Lung microvascular endothelial cell (primary cell): ENCODE results near the gene RUFY3. TPM values are rescaled to one million over a fixed set of nuclear protein-coding genes. Genes with fewer than 3 reads are reported as not detected.
"Not testable (repeated sequence)": the region's sequence is repeated elsewhere in the genome, so short reads cannot be mapped to it uniquely, and the experiment has no call there.

Experiments
- DNase-seq, 2 donors: peaks; one replicate each; pipeline versions ENCODE4 v3.0.0 to v3.0.0-alpha.2; 2010; ENCODE audit warnings: low read depth in 2 of 2
- total RNA-seq: library from RNA; depleted of rRNA; stranded (reverse); fragments of >200 nt; gene quantifications from 2 replicates; pipeline ENCODE4 v1.2.1, GENCODE V29; 2014

The RUFY3 gene
- total RNA-seq, 1 donor from 2014 or later: 30.2 TPM

DNA sequence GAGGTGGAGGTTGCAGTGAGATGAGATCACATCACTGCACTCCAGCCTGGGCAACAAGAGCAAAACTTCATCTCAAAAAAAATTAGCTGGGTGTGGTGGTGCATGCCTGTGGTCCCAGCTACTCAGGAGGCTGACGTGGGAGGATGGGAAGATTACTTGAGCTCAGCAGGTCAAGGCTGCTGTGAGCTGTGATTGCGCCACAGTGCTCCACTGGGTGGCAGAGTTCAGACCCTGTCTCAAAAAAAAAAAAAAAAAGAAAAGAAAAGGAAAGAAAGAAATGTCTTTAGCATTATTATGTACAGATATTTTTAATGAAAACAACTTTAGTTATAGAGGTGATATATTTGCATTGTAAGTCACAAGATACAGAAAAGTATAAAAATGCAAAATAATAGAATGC, 14.2 kb downstream of the RUFY3 start:
- peak; percentile 20 to 50 for DNase-seq

DNA sequence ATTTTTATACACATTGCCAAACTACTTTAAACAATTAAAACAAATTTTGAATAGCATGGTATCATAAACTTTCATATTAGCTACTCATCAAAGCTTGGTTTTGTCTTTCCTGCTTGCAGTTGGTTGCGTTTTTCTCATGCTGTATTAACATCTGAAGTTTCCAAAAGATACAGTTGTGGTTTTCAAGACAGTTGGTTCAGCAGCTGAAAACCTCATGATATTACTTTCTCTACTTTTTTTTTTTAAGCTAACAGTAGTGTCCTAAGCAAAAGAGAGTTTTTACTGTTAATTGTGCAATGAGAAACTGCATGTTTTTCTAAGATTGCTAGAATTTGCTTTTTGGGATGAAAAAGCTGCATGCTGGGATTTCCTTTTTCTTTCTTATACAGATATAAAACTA, 15.2 kb downstream of the RUFY3 start:
- DNase-seq: no peak

DNA sequence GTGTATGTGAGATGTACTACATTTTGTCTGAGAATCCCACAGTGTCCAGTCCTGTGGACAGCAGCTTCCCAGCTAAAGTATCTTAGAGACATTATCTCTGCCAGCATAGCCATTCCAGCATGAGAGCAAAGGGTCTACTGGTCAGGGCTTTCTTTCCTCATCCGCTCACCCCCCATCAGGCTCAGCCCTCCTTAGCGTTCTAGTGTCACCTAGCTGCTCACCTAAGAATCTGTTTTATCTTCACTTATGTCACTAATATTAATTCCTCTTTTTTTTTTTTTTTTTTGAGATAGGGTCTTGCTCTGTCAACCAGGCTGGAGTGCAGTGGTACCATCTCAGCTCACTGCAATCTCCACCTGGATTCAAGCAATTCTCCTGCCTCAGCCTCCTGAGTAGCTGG, 15.6 kb downstream of the RUFY3 start:
- no peak for DNase-seq

DNA sequence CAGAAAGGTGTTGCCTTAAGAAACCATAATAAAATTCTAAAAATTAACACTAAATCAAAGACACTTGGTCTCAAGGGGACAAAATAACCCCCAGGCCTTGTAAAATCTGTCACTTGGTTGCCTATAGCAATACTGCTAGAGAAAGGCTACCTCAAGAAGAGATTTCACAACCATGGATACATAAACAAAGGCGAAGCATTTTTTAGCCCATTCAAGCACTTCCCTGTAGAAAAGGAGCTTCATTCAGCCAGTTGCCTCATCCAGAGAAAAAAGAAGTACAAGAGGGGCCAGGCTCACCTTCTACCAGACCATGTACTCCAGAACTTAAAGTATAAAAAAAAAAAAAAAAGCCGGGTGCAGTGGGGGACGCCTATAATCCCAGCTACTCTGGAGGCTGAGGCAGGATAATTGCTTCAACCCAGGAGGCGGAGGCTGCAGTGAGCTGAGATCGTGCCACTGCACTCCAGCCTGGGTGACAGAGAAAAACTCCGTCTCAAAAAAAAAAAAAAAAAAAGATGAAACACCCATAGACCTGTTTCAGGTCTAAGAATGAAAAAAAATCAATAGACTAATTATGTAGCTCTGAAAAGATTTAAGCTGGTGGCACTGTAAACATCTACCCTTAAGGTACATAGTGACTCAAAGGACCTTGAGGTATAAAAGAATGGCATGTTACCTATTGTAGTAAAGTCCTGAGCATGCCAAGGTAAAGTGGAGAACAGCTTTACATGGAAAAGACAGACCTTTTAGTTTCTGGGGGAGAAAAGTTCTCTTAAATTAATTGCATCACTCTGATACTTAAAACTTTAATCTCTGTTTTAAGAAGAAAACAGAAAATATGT, 18.0 kb downstream of the RUFY3 start:
- DNase-seq: no peak

DNA sequence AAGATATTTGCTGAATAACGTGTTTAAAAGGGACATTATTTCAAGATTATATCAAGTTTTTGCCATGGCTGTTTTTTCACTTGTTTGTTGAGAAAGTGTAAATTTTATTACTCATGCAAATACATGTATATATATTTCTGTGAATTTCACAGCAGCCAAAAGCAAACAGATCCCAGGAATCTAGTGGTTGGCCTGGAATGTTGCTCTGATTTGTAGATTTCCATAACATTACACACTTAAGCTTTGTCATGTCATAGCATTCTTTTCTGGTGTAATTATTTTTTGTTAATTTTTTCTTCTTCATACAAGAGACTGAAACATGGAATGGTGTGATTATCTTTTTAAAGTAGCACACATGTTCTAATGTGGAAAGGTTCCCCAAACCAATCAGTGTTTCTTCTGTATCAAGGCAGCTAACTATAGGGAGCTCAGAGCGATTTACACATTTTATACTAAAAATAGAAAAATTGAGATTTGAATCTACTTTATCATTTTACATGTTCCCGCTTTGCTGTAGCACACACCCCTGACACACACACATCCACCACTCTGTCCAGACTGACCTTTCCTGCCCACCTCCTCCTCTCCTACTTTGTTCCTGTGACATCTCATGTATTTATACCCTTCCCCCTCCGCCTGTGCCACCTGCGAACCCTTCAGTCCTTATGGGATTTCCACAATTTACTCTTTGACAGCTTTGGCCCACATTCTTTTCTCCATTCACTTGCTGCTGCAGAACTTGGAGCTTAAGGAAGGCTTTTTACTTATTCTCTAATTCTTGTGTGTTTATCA, 20.3 kb downstream of the RUFY3 start:
- no peak for DNase-seq

DNA sequence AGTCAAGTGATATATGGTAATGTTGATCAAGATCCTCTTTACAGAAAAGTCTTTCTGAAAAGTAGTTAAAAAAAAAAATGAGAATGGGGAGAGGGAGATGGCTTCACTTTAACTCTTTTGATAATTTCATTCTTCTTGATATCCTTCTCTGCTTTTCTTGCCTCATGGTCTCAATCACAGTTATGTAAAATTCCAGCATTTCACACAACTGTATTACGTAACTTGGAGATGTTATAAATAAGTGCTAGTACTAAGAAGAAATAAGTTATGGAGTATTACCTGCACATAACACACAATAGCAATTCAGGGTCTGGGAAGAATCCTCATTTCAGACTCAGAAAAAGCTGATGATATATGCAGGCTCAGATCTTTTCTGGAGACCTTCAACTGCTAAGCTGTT, 22.0 kb downstream of the RUFY3 start:
- no peak for DNase-seq

DNA sequence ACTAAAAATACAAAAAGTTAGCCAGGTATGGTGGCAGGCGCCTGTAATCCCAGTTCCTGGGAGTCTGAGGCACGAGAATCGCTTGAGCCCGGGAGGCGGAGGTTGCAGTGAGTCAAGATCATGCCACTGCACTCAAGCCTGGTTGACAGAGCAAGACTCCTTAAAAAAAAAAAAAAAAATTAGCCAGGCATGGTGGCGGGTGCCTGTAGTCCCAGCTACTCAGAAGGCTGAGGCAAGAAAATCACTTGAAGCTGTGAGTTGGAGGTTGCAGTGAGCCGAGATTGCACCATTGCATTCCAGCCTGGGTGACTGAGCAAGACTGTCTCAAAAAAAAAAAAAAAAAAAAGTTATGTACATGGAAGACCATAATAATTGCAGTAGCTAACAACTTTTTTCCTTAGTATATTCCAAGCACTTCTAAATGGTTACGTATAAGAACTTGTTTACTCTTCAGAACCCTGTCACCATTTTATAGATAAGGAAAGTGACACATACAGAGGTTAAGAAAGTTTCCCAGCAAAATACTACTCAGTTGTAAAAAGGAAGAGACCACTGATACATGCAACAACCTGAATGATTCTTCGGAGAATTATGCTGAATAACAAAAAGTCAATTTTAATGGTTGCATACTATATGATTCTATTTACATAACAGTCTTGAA, 24.5 kb downstream of the RUFY3 start:
- DNase-seq: no peak

DNA sequence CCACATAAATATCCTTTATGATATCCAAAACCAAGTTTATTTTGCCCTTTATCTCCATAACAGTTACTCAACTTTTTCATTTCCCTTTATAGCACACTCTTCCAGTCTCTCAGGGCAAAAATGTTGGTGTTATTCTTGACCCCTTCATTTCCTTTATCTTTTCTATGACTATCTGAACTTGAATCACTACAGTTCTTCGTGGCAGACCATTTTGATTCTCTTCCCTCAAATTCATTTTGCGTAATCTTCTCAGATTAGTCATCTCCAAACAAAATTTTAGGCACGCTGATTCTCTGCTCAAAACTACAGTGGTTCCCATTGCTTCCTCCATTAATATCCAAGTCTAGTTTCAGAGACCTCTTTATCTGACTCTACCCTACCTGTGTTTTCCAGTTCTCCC, 26.1 kb downstream of the RUFY3 start:
- DNase-seq: no peak

DNA sequence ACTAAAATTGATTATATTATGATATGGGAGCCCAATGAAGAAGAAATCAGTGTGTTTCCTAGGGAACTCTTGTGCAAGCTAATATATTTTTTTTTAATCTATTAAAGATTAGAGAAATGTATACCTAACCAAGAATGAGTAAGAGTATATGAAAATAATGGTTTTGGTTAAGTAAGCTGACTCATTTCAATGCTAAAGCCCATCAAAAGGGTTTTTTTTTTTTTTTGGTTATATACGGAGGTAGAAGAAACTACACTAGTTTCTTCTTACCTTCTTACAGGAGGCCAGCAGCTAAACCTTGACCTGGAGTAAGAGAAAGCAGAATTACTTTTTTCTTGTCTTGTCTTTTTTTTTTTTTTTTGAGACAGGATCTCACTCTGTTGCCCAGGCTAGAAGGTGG, 27.5 kb downstream of the RUFY3 start:
- no peak for DNase-seq

DNA sequence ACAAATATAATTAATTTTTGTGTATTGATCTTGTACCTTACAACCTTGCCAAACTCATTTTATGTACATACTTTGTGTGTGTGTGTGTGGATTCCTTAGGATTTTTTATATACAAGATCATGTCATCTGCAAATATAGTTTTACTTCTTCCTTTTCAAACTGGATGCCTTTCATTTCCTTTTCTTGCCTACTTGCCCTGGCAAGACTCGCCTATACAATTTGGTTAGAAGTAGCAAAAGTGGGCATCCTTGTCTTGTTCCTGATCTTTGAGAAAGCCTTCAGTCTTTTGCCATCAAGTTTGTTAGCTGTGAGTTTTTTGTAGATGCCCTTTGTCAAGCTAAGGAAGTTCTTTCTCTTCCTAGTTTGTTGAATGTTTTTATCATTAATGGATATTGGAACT, 30.5 kb downstream of the RUFY3 start:
- DNase-seq: no peak

DNA sequence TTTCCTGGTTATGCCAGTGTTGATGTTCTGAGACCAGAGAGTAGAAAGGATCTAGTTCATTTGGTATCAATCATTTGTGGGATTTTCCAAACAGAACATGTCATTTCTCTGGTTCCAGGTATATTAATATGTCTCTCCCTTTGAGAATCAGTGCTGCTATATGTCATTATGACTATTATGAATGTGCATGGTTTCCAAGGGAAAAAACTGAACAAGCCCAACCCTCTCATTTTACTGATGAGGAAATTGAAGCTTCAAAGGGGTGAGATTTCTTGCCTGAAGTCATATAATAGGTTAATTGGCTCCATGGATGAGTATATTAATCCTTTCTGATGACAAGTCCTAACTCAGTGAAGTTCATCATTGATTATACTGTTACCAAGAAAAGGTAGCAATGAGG, 31.9 kb downstream of the RUFY3 start:
- DNase-seq: no peak

DNA sequence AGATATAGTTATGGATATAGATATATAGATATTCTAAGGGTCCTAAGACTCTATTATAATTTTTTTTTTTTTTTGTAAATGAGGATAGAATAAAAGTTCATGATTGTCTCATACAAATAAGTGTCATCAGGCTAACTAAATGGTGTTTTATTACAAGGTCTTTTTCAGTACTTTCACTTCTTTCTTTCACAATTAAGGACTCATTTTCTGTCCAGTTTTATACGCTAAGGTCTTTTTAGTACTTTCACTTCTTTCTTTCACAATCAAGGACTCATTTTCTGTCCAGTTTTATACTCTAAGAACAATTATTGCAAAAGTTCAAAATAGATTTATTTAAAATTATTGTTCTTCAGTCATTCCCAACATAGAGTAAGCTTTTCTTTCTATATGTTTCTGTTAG, 32.7 kb downstream of the RUFY3 start:
- DNase-seq: no peak

DNA sequence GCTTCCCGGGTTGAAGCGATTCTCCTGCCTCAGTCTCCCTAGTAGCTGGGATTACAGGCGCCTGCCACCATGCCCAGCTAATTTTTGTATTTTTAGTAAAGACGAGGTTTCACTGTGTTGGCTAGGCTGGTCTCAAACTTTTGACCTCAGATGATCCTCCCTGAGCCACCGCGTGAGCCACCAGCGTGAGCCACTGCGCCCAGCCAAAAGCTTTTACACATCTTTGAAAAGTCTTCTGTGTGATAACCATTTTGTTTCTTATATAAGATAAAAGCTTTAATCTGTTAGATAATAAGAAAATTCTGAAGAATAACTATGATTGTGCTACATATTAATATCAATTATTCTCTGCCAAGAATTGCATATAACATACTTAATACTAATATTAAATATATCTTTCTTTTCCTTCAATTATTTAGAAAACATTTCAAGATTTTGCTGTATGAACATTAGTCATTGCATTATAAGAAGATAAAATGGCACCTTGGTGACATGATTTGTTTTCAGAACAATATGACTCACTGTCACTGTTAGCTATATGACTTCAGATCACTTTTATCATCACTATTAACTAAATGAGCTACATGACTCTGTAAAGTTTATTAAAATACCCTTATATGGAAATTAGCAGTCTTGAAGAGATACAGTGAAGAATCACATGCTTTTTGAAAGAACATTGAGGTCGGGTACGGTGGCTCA, 33.4 kb downstream of the RUFY3 start:
- no peak for DNase-seq

DNA sequence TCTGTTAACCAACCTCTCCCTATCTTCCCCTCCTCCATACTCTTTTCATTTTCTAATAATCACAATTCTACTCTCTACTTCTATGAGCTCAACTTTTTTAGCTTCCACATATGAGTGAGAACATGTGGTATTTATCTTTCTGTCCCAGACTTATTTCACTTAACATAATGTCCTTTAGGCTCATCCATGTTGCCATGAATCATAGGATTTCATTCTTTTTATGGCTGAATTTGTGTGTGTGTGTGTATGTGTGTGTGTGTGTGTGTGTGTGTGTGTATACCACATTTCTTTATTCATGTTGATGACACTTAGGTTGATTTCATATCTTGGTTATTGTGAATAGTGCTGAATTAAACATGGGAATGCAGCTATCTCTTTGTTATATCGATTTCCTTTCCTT, 37.4 kb downstream of the RUFY3 start:
- peak in 1 of 2 donors; percentile 20 for DNase-seq

DNA sequence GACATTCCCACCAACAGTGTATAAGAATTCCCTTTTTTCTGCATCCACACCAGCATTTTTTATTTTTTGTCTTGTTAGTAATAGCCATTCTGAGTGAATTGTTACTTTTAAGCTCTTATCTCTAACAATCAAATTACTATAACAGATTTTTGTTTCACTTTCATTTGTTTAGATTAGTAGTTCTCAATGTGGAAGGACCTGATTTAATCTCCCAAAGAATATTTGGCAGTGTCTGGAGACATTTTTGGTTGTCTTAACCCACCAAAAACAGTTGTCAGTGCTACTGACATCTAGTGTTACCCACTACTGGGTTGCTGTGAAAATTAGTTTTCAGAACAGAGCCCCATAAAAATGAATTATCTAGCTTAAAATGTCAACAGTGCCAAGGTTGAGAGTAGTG, 37.9 kb downstream of the RUFY3 start:
- peak in 1 of 2 donors; percentile 22 for DNase-seq

DNA sequence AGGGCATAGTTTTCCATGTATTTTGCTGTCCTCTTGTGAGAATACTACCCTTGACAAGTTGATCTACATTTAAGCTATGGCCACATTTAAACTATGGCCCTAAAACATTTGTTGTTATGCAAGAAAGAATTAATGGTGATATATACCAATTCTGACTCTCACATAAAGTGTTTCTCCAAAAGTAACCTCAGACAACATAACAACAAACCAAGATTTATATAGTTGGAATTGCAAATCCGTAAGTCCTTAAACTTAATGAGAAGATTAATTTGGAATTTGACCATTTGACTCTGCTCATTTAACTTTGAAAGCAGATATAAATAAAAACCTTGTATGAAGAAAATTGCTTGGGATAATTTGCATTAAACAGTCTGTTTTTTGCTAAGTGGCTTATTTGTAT, 38.9 kb downstream of the RUFY3 start:
- no peak for DNase-seq

DNA sequence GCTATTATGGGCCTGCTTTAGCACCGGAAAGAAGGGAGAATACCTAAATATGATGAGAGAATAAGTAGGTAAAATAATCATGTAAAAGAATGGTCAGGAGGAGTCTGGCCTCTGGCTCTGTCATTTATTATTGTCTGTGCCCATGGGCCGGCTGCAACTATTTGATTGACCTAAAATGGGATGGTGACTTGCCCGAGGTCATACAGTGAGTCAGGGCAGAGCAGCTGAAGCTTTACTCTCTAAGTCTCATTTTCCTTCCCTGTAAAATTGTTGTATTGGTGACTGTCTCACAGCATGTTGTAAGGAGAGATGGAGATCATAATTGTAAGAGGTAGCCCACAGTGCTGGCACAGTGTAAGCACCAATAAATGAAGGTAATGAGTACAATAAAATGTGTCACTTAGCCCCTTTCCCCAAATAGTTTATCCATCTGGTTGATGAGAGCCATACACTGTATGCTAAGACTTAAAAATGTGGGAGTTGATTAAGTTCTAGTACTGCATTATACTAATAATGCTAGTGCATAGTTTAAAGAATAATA, 39.6 kb downstream of the RUFY3 start:
- peak in 1 of 2 donors; percentile 6 for DNase-seq

DNA sequence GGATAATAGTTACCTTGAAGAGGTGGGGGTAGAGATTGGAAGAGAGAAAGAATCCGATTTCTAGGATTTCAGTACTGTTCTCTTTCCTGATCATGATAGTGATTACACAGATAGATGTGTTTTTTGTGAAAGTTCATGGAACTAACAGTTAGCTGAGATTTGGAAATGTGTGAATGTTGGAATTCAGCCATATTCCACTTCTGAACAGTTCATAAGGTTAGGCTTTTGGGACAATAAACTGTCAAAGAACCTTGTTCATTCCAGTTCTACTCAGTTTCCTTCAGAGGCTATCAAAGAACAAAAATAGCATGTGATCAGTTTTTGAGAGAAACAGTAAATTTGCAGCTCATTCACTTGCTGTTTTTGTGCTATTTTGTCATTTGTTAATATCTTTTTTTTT, 43.6 kb downstream of the RUFY3 start:
- DNase-seq: peak in 1 of 2 donors; percentile 77

DNA sequence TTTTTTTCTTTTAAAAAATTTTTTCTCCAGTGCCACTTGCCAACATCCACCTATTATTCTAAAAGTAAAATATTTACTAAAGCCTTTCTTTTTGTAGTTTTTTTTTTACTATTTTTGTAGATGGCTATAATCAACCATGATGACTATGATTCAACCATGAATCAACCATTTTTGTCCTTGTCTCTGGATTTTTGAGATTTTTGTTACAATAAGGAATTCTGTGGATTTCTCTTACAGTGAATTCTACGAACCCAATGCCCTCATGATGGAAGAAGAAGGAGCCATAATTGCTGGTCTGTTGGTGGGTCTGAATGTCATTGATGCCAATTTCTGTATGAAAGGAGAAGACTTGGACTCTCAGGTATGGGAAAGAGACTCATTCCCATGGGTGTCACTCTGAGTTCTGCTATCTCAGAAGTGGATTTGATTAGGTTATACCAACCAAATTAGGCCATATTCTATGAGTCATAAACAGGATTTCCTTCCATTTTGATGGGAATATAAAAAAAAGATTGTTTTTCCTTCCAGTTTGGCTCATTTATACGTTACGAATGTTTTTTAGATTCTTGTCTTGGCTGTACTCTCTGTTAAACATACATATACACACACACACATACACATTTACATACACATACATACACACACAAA, 46.7 kb downstream of the RUFY3 start:
- peak; percentile 58 to 70 for DNase-seq

DNA sequence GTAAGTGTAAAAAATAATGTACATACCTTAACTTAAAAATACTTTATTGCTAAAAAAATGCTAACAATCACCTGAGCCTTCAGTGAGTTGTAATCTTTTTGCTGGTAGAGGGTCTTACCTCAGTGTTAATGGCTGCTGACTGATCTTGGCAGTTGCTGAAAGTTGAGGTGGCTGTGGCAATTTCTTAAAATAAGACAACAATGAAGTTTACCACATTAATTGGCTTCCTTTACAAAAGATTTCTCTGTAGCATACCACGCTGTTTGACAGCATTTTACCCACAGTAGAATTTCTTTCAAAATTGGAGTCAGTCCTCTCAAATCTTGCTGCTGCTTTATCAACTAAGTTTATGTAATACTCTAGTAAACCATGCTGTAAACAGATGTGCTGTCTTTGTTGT, 47.6 kb downstream of the RUFY3 start:
- DNase-seq: not testable (repeated sequence)
